GM12878 (cell line): Measurements from ENCODE around the gene CADM2. TPM values are rescaled to one million over a fixed set of nuclear protein-coding genes. Genes with fewer than 3 reads are reported as not detected.

Experiments used
- ATAC-seq: fragments of 200-7000 bp; cut with Tn5 transposase; 3 replicates; pipeline ENCODE4 v1.9.1; 2020; ENCODE audit warnings: mild to moderate bottlenecking, moderate library complexity
- BruUV-seq: library from RNA; stranded (reverse); fragments of 400-500 nt; replicated peaks from 2 replicates; lab custom pipeline; 2021; lab: Mats Ljungman, UMichigan
- CTCF ChIA-PET: fragments of 300-600 bp; sonication (Branson Sonifier 250); formaldehyde crosslinking; extraction: SDS; loops from one replicate; lab custom pipeline; 2021; ENCODE audit warnings: inconsistent platforms; lab: Yijun Ruan, JAX
- POLR2A ChIA-PET: fragments of 350-600 bp; formaldehyde crosslinking; extraction: SDS; loops from one replicate; lab custom pipeline; 2021; ENCODE audit warnings: inconsistent platforms; lab: Charles Lee
- RAD21 ChIA-PET: fragments of 300-600 bp; sonication (Branson Sonifier 250); formaldehyde crosslinking; loops from one replicate; lab custom pipeline; 2023; ENCODE audit warnings: antibody characterized with exemption; ENCODE audit not compliant: unreplicated experiment; lab: Charles Lee
- SMC1A ChIA-PET: fragments of 300-600 bp; sonication (Branson Sonifier 250); formaldehyde crosslinking; loops from one replicate; lab custom pipeline; 2023; ENCODE audit not compliant: unreplicated experiment, uncharacterized antibody; lab: Charles Lee
- DNase-seq: peaks from one replicate; pipeline ENCODE4 v3.0.0-alpha.2; 2011; ENCODE audit warnings: low read depth, low spot score
- FAIRE-seq: peaks from 3 replicates; lab custom pipeline; 2011; peaks lifted over from hg19 to GRCh38; lab: Jason Lieb, UNC
- H2AFZ ChIP-seq: 2 replicates; pipeline ENCODE4 v1.6.0; 2011; ENCODE audit warnings: low read depth, low read length, control low read depth; ENCODE audit not compliant: control insufficient read depth
- H3K27ac ChIP-seq: 2 replicates; pipeline ENCODE4 v1.5.1; 2011; ENCODE audit warnings: control low read depth; ENCODE audit not compliant: control insufficient read depth, insufficient read depth
- H3K27me3 ChIP-seq, 2 experiments: replicated peaks in 1 of 2; 2 replicates each; pipeline versions ENCODE4 v1.6.0 to v1.6.1; 2011; ENCODE audit warnings: low read length in 1 of 2; ENCODE audit not compliant: control insufficient read depth in 2 of 2, insufficient read depth in 2 of 2
- H3K36me3 ChIP-seq, 2 experiments: 2 replicates each; pipeline ENCODE4 v1.5.1; 2011; ENCODE audit warnings: low read length in 1 of 2; ENCODE audit not compliant: control insufficient read depth in 2 of 2, insufficient read depth in 2 of 2
- H3K4me1 ChIP-seq: 2 replicates; pipeline ENCODE4 v1.6.1; 2011; ENCODE audit warnings: mild to moderate bottlenecking, low read length, moderate library complexity, mixed read lengths; ENCODE audit not compliant: control insufficient read depth, insufficient read depth
- H3K4me2 ChIP-seq: 2 replicates; pipeline ENCODE4 v1.6.0; 2011; ENCODE audit warnings: control low read depth; ENCODE audit not compliant: control insufficient read depth, insufficient read depth
- H3K4me3 ChIP-seq: fragments of 200-600 bp; sonication (generic); 2 replicates; pipeline ENCODE4 v1.5.1; 2016
- H3K79me2 ChIP-seq: 2 replicates; pipeline ENCODE4 v1.6.0; 2011; ENCODE audit warnings: low read length; ENCODE audit not compliant: control insufficient read depth, insufficient read depth
- H3K9ac ChIP-seq: 2 replicates; pipeline ENCODE4 v1.8.0; 2011; ENCODE audit warnings: low read length, control low read depth, mixed read lengths; ENCODE audit not compliant: control insufficient read depth, insufficient read depth
- H3K9me3 ChIP-seq: replicated peaks from 3 replicates; pipeline ENCODE4 v1.5.1; 2011; ENCODE audit warnings: mild to moderate bottlenecking, low read length; ENCODE audit not compliant: control insufficient read depth, insufficient read depth
- H4K20me1 ChIP-seq: 2 replicates; pipeline ENCODE4 v1.6.0; 2011; ENCODE audit not compliant: control insufficient read depth, insufficient read depth
- ATF3 ChIP-seq: IDR thresholded peaks from 2 replicates; pipeline ENCODE4 v1.6.1; 2011; ENCODE audit warnings: low read depth, mild to moderate bottlenecking, low read length, moderate library complexity, borderline replicate concordance; ENCODE audit errors: extremely low read depth
- BCLAF1 ChIP-seq: fragments of 450-650 bp; IDR thresholded peaks from 2 replicates; pipeline ENCODE4 v1.6.1; 2017; ENCODE audit warnings: antibody characterized with exemption, mild to moderate bottlenecking, moderate library complexity
- ESRRA ChIP-seq: IDR thresholded peaks from 2 replicates; pipeline ENCODE4 v1.6.1; 2012; ENCODE audit warnings: mild to moderate bottlenecking, low read length, improper control_type of control experiment
- KAT2A ChIP-seq: conservative IDR thresholded peaks from 2 replicates; pipeline ENCODE4 v1.6.1; 2011; ENCODE audit warnings: low read depth, low read length; ENCODE audit not compliant: control insufficient read depth
- MYB ChIP-seq: fragments of 150-350 bp; IDR thresholded peaks from 2 replicates; pipeline ENCODE4 v1.6.1; 2014; ENCODE audit warnings: mild to moderate bottlenecking, low read depth, low read length, borderline replicate concordance
- POLR2AphosphoS2 ChIP-seq: IDR thresholded peaks from 2 replicates; pipeline ENCODE4 v1.6.1; 2011; ENCODE audit warnings: low read depth, mild to moderate bottlenecking, low read length, improper control_type of control experiment, moderate library complexity
- SMAD5 ChIP-seq: IDR thresholded peaks from 2 replicates; pipeline ENCODE4 v1.6.1; 2016; ENCODE audit warnings: antibody characterized with exemption, low read depth
- TAF1 ChIP-seq: IDR thresholded peaks from 2 replicates; pipeline ENCODE4 v1.6.1; 2011; ENCODE audit warnings: mild to moderate bottlenecking, low read depth, low read length, borderline replicate concordance
- USF1 ChIP-seq: IDR thresholded peaks from 2 replicates; pipeline ENCODE4 v1.6.1; 2011; ENCODE audit warnings: borderline replicate concordance, low read depth, mild to moderate bottlenecking, moderate library complexity, mixed read lengths, low read length; ENCODE audit not compliant: insufficient read depth; ENCODE audit errors: extremely low read length
- WRNIP1 ChIP-seq: IDR thresholded peaks from 2 replicates; pipeline ENCODE4 v1.6.1; 2011; ENCODE audit warnings: low read depth, low read length, improper control_type of control experiment, borderline replicate concordance
- YBX1 ChIP-seq: fragments of 450-650 bp; IDR thresholded peaks from 2 replicates; pipeline ENCODE4 v1.6.1; 2016; ENCODE audit warnings: antibody characterized with exemption
- YY1 ChIP-seq: IDR thresholded peaks from 2 replicates; pipeline ENCODE4 v1.6.1; 2011; ENCODE audit warnings: low read depth, mild to moderate bottlenecking, low read length
- ZBED1 ChIP-seq: IDR thresholded peaks from 2 replicates; pipeline ENCODE4 v1.6.1; 2016; ENCODE audit warnings: borderline replicate concordance
- ZBTB4 ChIP-seq: fragments of 450-650 bp; formaldehyde crosslinking; IDR thresholded peaks from 2 replicates; pipeline ENCODE4 v1.4.0; 2022; ENCODE audit warnings: mild to moderate bottlenecking, moderate library complexity
- ZNF622 ChIP-seq: fragments of 450-650 bp; IDR thresholded peaks from 2 replicates; pipeline ENCODE4 v1.6.1; 2017; ENCODE audit warnings: mild to moderate bottlenecking, inconsistent platforms
- WGBS: methylation state at CpG from one replicate; pipeline ENCODE4 v1.1.6; 2016; ENCODE audit warnings: low lambda C conversion rate; ENCODE audit not compliant: insufficient replicate concordance, insufficient coverage; ENCODE audit errors: missing lambda C conversion rate; 5-methylcytosine and 5-hydroxymethylcytosine counted together
- in situ Hi-C: fragments of 300-500 bp; cut with MboI; formaldehyde crosslinking; loops from 9 replicates; pipeline ENCODE4 v1.14.3; 2018; ENCODE audit warnings: mixed read lengths
- intact Hi-C: fragments of 100-400 bp; cut with micrococcal nuclease; formaldehyde crosslinking; loops from one replicate; pipeline ENCODE4 v1.14.2; 2022; ENCODE audit not compliant: unreplicated experiment
- polyA plus RNA-seq, 11 experiments: library from polyadenylated mRNA; depleted of rRNA in 4 of 11; unstranded in 6 of 11; stranded (reverse) in 5 of 11; fragments of >200 nt; fragmentation: Nextera tagmentation in 4 of 11; fragmentation: Illumina TruSeq in 1 of 11; extraction: Ambion mirVana in 4 of 11; extraction: Trizol in 1 of 11; gene quantifications; 1 replicate in 1 of 11; 2 replicates in 10 of 11; pipeline versions ENCODE4 v1.2.1 to v1.2.3, GENCODE V29; 2011 to 2016; ENCODE audit warnings: inconsistent platforms in 2 of 11, missing spikeins in 2 of 11, low read depth in 1 of 11
- total RNA-seq, 4 experiments: library from RNA; depleted of rRNA in 3 of 4; stranded (reverse); fragments of >200 nt in 3 of 4; fragmentation: Illumina TruSeq in 1 of 4; extraction: Trizol in 1 of 4; gene quantifications; 2 replicates each; pipeline versions ENCODE4 v1.2.1 to v1.2.3, GENCODE V29; 2013 to 2021
- TF ChIP-seq, protein P1 (sequence below): fragments of 450-650 bp; IDR thresholded peaks from 2 replicates; pipeline ENCODE4 v1.6.1; 2017; ENCODE audit warnings: borderline replicate concordance

Gene CADM2
- total and polyA plus RNA-seq, 10 of the 15 experiments (the other 5 are each of a cell fraction or from before 2014, with no cell fraction given), result 0.13 TPM; not detected in 9

- Histone ChIP-seq H3K4me2 (no peak overlapping the region), H3K79me2 (no peaks in the 10 kb centered on the region), H3K4me3 (no peak overlapping the region), H3K27ac (no peak overlapping the region), H3K9me3 (no peaks in the 10 kb centered on the region), H2AFZ (no peak overlapping the region), H4K20me1 (no peaks in the 10 kb centered on the region), H3K9ac (no peak overlapping the region), H3K4me1 (no peaks in the 10 kb centered on the region), H3K27me3 (no peaks in the 10 kb centered on the region), H3K36me3 (no peaks in the 10 kb centered on the region)
- in situ Hi-C loops (no loop called here), intact Hi-C loops (no loop called here)
- SMC1A ChIA-PET, result no interaction called here
- ATAC-seq (no peak), FAIRE-seq (no peak), DNase-seq (no peak)
- POLR2A ChIA-PET, result no interaction called here
- TF ChIP-seq POLR2AphosphoS2 (no peak), ESRRA (no peak), YBX1 (no peak), BCLAF1 (no peak), ATF3 (no peak), KAT2A (no peak), ZBTB4 (CRISPR knock-in tag) (no peak), USF1 (no peak), WRNIP1 (no peak), ZBED1 (no peak), TAF1 (no peak), MYB (no peak), YY1 (no peak), SMAD5 (no peak), ZNF622 (no peak)
- TF ChIP-seq, protein P1, sequence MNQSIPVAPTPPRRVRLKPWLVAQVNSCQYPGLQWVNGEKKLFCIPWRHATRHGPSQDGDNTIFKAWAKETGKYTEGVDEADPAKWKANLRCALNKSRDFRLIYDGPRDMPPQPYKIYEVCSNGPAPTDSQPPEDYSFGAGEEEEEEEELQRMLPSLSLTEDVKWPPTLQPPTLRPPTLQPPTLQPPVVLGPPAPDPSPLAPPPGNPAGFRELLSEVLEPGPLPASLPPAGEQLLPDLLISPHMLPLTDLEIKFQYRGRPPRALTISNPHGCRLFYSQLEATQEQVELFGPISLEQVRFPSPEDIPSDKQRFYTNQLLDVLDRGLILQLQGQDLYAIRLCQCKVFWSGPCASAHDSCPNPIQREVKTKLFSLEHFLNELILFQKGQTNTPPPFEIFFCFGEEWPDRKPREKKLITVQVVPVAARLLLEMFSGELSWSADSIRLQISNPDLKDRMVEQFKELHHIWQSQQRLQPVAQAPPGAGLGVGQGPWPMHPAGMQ, result no peak
- 31% methylated on average over 6 of the region's 6 CpGs for WGBS
- BruUV-seq, result no TSS peak
- RAD21 ChIA-PET, result no interaction called here
- CTCF ChIA-PET, result no interaction called here
Observed at GRCh38 chr3:85881833-85882393, 923.1 kb downstream of the CADM2 start.
